ENCODE data around the gene CENPA.
A peak's percentile ranks its signal among the peaks of the same experiment; 100 is the strongest.
"Not testable (repeated sequence)": the region's sequence is repeated elsewhere in the genome, so short reads cannot be mapped to it uniquely, and the experiment has no call there.

The CENPA gene

DNA sequence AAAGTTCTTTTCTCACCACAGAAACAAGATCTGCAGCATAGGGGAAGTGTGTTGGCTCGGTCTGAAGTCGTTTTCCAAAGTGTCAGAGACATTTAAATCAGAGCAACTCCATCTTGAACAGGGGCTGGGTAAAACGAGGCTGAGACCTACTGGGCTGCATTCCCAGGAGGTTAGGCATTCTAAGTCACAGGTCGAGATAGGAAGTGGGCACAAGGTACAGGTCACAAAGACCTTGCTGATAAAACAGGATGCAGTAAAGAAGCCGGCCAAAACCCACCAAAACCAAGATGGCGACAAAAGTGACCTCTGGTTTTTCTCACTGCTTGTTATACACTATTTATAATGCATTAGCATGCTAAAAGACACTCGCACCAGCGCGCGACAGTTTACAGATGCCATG, 24.9 kb upstream of the CENPA start:
- not testable (repeated sequence) for DNase-seq (ENCODE audit: low spot score)

DNA sequence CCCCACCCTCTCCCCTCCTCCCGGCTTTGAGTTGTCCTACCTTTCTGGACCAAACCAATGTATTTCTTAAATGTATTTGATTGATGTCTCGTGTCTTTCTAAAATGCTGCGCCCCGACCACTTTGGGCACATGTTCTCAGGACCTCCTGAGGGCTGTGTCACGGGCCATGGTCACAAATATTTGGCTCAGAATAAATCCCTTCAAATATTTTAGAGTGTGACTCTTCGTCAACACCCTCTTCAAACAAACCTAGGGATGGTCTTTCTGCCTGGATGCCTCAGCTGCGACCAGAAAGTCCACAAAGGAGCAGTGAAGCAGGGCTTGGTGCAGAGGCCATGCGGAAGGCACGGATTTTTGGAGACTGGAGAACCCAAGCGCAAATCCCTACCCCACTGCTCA, 22.8 kb upstream of the CENPA start:
- DNase-seq (ENCODE audit: low spot score), result no peak

GRCh38 chr2:26764078-26764887, 21.6 kb upstream of the CENPA start, which contains the start of gene SLC35F6:
TSS of gene SLC35F6 (plus strand) at chr2:26764284. CDS start at chr2:26764350, 66 bp downstream.
- peak; percentile 79 for DNase-seq (ENCODE audit: low spot score)

DNA sequence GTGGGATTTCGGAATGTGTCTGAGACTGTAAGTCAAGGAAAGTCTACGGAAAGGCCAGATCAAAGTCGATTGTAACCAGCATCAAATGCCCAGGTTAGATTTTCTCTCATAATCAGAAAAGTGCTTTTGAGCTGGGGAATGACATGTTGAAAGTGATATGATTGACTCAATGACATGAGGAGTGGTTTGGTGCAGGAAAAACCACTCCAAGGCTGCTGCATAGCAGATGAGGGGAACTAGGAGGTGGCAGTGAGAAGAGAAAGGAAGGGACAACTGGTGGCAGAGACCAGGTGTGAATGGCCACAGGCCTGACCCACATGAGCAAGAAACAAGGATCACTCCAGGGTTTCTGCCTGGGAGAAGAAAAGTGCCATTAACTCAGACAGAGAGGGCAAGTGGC, 20.9 kb upstream of the CENPA start:
- no peak for DNase-seq (ENCODE audit: low spot score)

GRCh38 chr2:26765475-26766200, 20.2 kb upstream of the CENPA start:
- no peak for DNase-seq (ENCODE audit: low spot score)

DNA sequence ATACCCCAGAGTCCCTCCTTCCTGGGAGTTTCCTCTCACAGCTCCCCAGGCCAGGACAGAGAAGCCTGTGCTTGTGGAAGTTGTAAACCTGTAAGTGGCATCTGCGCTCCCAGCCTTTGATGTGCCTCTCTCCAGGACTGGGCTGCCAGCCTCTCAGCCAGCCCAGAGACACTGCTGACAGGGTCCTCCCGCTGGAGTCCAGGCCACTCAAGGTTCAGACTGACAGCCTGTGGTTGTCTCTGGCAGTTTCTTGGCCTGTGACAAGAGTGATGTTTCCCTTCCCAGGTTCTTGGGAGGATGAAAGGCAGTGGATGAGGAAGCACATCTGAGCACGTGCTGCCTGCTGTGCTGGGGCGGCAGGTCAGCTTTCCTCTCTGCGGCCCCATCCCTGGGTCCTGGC, 18.7 kb upstream of the CENPA start:
- no peak for DNase-seq (ENCODE audit: low spot score)

DNA sequence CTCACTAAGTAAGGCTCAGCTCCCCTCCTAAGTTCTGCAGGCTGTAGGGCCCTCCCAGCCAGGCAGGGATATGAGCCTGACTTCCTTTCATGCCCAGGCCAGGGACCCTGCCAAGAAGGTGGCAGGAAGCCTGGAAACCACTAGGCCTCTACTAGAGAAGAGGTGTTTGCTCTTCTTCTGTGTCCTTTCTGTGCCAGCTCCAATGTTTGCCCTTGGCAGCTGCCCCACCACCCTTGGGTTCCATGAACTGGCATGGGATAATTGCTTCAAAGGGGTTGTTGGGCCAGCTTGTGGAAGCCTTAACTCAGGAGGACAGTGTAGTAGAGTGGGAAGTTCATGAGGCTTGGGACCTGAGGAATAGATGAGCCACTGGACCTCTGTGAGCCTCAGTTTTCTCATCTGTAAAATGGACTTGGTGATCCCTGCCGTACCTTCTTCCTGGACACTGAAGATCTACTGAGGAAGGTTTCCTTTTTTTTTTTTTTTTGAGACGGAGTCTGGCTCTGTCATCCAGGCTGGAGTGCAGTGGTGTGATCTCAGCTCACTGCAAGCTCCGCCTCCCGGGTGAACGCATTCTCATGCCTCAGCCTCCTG, 17.9 kb upstream of the CENPA start:
- no peak for DNase-seq (ENCODE audit: low spot score)

- DNase-seq (ENCODE audit: low spot score), result no peak
These were observed 17.1 kb upstream of the CENPA start for GRCh38 chr2:26768759-26769088.

DNA sequence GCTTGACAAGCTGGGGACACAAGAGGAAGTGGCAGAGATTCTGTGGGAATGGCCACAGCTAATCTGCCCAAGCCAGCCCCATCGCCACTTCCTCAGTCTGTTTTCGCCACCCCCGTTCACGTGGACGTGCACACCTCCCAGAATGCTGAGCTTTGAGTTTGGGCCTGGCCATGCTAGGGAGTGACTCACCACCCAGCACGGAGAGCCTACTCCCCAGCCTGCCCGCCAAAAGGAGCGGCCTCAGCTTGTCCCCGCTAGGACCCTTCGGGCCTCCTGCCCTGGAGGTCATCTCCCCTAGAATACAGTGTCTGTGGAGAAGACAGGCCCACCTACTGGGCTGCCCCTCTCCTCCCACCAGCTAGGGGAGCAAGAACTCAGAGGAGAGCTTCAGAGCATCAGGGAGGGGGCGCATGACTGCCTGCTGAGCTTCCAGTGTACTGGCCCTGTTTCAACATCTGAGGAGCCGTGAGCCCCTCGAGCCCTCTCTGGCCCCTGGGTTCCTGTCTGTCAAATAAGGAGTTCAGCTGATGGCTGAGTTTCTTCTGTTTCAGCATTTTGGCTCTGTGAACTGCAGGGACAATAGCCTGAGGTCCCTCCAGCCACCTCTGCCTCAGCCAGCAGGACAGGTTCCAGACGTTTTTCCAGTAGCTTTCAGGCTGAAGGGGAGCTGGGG, 16.6 kb upstream of the CENPA start:
- peak; percentile 84 for DNase-seq (ENCODE audit: low spot score)

GRCh38 chr2:26770986-26771586, 14.8 kb upstream of the CENPA start:
- DNase-seq (ENCODE audit: low spot score), result peak; percentile 62

DNA sequence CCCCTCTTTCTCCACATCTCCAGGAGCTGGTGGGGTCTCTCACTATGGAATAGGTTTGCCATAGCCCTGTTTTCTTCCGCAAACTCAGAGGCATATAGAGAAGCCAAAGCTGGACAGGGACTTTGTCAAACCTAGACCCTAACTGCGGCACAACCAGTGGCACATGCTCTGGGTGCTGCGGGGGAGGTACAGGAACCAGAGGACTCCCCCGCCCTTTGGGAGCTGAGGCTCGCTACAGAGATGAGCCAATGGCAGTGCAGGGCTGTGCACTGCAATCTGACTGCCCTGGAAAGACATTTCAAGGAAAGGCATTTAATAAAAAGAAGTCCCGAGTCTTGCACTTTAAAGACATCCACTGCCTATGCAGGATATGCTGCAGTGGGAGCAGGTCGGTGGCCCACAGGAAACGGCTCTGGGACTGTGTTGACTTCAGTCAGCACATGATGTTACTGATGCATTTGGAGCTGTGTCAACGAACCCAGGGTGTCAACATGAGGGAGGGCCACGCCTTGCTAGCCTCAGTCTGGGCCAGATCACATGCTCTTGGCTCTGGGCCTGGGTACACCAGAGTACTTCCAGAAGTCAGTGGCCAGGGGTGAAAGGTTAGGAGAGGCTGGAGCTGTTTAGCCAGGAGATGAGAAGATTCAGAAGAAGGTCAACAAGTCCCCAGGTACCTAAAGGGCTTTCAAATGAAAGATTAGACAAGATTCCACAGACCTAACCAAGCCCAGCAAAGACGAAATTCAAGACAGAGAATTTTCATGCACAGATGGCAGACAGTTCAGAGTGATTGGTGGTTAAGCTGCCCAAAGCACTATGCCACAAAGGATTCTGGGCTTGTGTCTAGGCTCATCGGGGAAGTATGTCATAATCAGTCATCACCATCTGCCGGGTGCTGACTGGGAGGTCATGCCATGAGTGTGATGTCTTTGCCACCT, 13.5 kb upstream of the CENPA start:
- DNase-seq (ENCODE audit: low spot score), result peak; percentile 86

GRCh38 chr2:26776195-26776800, 9.6 kb upstream of the CENPA start:
- no peak for DNase-seq (ENCODE audit: low spot score)

GRCh38 chr2:26778098-26778497, 7.8 kb upstream of the CENPA start:
- no peak for DNase-seq (ENCODE audit: low spot score)

DNA sequence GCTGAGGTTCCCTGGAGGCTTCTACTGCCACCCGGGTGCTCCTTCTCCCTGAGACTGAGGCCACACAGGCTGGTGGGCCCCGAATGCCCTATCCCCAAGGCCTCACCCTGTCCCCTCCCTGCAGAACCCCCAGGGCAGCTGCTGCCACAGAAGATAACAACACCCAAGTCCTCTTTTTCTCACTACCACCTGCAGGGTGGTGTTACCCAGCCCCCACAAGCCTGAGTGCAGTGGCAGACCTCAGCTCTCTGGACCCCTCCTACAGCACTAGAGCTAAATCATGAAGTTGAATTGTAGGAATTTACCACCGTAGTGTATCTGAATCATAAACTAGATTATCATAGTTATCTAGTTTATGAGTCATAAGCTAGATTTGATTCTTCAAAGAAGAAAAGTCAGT, 7.3 kb upstream of the CENPA start:
- DNase-seq (ENCODE audit: low spot score), result no peak

DNA sequence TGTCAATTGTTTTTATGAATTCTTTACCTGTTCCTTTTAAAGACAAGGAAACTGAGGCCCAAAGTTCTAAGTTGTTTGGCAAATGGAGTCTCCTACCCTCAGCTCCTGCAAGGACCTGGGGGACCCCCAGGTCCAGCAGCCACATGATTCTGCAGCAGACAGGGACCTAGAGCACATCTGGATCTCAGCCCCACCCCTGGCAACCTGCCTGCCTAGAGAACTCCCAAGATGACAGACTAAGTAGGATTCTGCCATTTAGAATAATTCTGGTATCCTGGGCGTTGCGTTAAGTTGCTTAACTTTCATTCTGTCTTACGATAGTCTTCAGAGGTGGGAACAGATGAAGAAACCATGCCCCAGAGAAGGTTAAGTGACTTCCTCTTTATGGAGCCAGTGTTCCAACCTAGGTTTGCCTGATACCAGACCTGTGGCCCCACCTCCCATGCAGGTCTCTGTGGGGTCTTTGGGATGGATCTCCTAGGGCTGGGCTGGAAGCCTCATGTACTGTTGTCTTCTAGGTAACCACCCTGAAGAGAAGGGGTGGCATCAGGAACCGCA, 5.6 kb upstream of the CENPA start:
- DNase-seq (ENCODE audit: low spot score), result no peak

DNA sequence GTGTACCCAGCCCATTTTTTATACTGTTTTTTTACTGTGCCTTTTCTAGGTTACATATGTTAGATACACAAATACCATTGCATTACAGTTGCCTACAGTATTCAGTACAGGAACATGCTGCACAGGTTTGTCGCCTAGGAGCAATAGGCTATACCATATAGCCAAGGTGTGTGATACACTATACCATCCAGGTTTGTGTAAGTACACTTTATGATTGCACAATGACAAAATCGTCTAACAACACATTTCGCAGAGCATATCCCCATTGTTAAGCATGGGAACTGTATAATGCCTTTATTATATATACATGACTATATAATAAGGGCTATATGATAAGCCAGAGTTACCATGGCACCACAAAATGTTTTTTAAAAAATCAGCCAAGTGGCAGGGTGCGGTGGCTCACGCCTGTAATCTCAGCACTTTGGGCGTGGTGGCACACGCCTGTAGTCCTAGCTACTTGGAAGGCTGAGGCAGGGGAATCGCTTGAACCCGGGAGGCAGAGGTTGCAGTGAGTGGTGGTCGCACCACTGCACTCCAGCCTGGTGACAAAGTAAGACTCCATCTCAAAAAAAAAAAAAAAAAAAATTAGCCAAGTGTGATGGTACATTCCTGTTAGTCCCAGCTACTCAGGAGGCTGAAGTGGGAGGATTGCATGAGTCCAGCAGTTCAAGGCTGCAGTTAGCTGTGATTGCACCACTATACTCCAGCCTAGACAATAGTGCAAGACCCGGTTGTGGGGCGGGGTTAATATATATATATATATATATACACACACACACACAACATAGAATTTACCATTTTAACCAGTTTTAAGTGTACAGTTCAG, 2.8 kb upstream of the CENPA start:
- peak; percentile 64 for DNase-seq (ENCODE audit: low spot score)

GRCh38 chr2:26784570-26785234, 1.2 kb upstream of the CENPA start:
- DNase-seq (ENCODE audit: low spot score), result no peak

GRCh38 chr2:26786207-26787028, 562 bp downstream of the CENPA start:
- peak; percentile 28 for DNase-seq (ENCODE audit: low spot score)

Measured in hematopoietic multipotent progenitor cell treated with erythropoietin and hydrocortisone succinate and interleukin-3 and kit ligand, for 15 days (in vitro differentiated cells).